ENCODE data around the gene HERC3. TPM values are rescaled to one million over a fixed set of nuclear protein-coding genes. Genes with fewer than 3 reads are reported as not detected.

Gene HERC3
- total RNA-seq, 1 experiment from 2014 or later, result 10.5 TPM

- no peaks in the 10 kb centered on the region for H3K9me3 Mint-ChIP-seq (ENCODE audit: unreplicated experiment)
- intact Hi-C loops (cut with micrococcal nuclease; ENCODE audit: unreplicated experiment), result no loop called here
- Histone ChIP-seq H3K27me3 (replicated peaks; ENCODE audit: control insufficient read depth, insufficient read depth, low read length) (no peaks in the 10 kb centered on the region), H3K4me3 (ENCODE audit: low read depth, low read length) (no peak overlapping the region), H3K4me1 (no peaks in the 10 kb centered on the region), H3K9me3 (no peaks in the 10 kb centered on the region), H3K36me3 (ENCODE audit: control insufficient read depth, insufficient read depth, low read length) (no peaks in the 10 kb centered on the region)
- H3K4me3 Mint-ChIP-seq (ENCODE audit: unreplicated experiment), result no peak overlapping the region
- CTCF ChIA-PET, result interaction anchor here (0.6 kb wide), 2 partner anchors 132 to 198 kb away, joined by 3 read pairs; no protein-coding TSS in a partner anchor
- no peak for DNase-seq
- peaks cover 7% of the 10 kb centered on the region for H3K36me3 Mint-ChIP-seq (ENCODE audit: insufficient read depth, unreplicated experiment)
- H3K27me3 Mint-ChIP-seq (ENCODE audit: insufficient read depth, unreplicated experiment), result no peaks in the 10 kb centered on the region
- POLR2A ChIA-PET, result no interaction called here
- no TSS peak for BruUV-seq (replicated peaks)
- no peak overlapping the region for H3K27ac Mint-ChIP-seq (ENCODE audit: unreplicated experiment)
- H3K4me1 Mint-ChIP-seq (ENCODE audit: low read depth, unreplicated experiment), result no peaks in the 10 kb centered on the region
- no peak for TF ChIP-seq CTCF (IDR thresholded peaks at IDR 0.05; ENCODE audit: insufficient read depth in 1 of 2, low read depth in 1 of 2, low read length in 1 of 2, severe bottlenecking in 1 of 2, unreplicated experiment in 1 of 2)
These were observed 132.9 kb downstream of the HERC3 start for GRCh38 chr4:88725143-88725542.

GRCh38 chr4:88725986-88726385 lies 133.7 kb downstream of the HERC3 start:
- Histone ChIP-seq H3K4me1 (no peaks in the 10 kb centered on the region), H3K27me3 (replicated peaks; ENCODE audit: control insufficient read depth, insufficient read depth, low read length) (no peaks in the 10 kb centered on the region), H3K36me3 (ENCODE audit: control insufficient read depth, insufficient read depth, low read length) (no peaks in the 10 kb centered on the region), H3K9me3 (no peaks in the 10 kb centered on the region), H3K4me3 (ENCODE audit: low read depth, low read length) (no peak overlapping the region)
- Mint-ChIP-seq H3K9me3 (ENCODE audit: unreplicated experiment) (no peaks in the 10 kb centered on the region), H3K4me1 (ENCODE audit: low read depth, unreplicated experiment) (no peaks in the 10 kb centered on the region), H3K4me3 (ENCODE audit: unreplicated experiment) (no peak overlapping the region), H3K27ac (ENCODE audit: unreplicated experiment) (no peak overlapping the region), H3K36me3 (ENCODE audit: insufficient read depth, unreplicated experiment) (peaks cover 7% of the 10 kb centered on the region), H3K27me3 (ENCODE audit: insufficient read depth, unreplicated experiment) (no peaks in the 10 kb centered on the region)
- no peak for TF ChIP-seq CTCF (IDR thresholded peaks at IDR 0.05; ENCODE audit: insufficient read depth in 1 of 2, low read depth in 1 of 2, low read length in 1 of 2, severe bottlenecking in 1 of 2, unreplicated experiment in 1 of 2)
- DNase-seq, result no peak
- ChIA-PET CTCF (no interaction called here), POLR2A (no interaction called here)
- intact Hi-C loops (cut with micrococcal nuclease; ENCODE audit: unreplicated experiment), result no loop called here
- BruUV-seq (replicated peaks), result no TSS peak

- Mint-ChIP-seq H3K27ac (ENCODE audit: unreplicated experiment) (no peak overlapping the region), H3K4me3 (ENCODE audit: unreplicated experiment) (no peak overlapping the region), H3K9me3 (ENCODE audit: unreplicated experiment) (no peaks in the 10 kb centered on the region), H3K4me1 (ENCODE audit: low read depth, unreplicated experiment) (no peaks in the 10 kb centered on the region), H3K27me3 (ENCODE audit: insufficient read depth, unreplicated experiment) (no peaks in the 10 kb centered on the region), H3K36me3 (ENCODE audit: insufficient read depth, unreplicated experiment) (peaks cover 7% of the 10 kb centered on the region)
- no peak overlapping the region for H3K4me3 ChIP-seq (ENCODE audit: low read depth, low read length)
- H3K27me3 ChIP-seq (replicated peaks; ENCODE audit: control insufficient read depth, insufficient read depth, low read length), result no peaks in the 10 kb centered on the region
- POLR2A ChIA-PET, result no interaction called here
- H3K9me3 ChIP-seq, result no peaks in the 10 kb centered on the region
- no peaks in the 10 kb centered on the region for H3K4me1 ChIP-seq
- no TSS peak for BruUV-seq (replicated peaks)
- no peaks in the 10 kb centered on the region for H3K36me3 ChIP-seq (ENCODE audit: control insufficient read depth, insufficient read depth, low read length)
- intact Hi-C loops (cut with micrococcal nuclease; ENCODE audit: unreplicated experiment), result no loop called here
- no peak for TF ChIP-seq CTCF (IDR thresholded peaks at IDR 0.05; ENCODE audit: insufficient read depth in 1 of 2, low read depth in 1 of 2, low read length in 1 of 2, severe bottlenecking in 1 of 2, unreplicated experiment in 1 of 2)
- CTCF ChIA-PET, result interaction anchor here (0.7 kb wide), 1 partner anchor 1328 kb away, joined by 12 read pairs; no protein-coding TSS in a partner anchor
- no peak for DNase-seq
These were observed 135.9 kb downstream of the HERC3 start for GRCh38 chr4:88728146-88728545.

Data from Caco-2 (cell line).